Gastroesophageal sphincter (tissue), 4 donors: ENCODE measurements around the gene IL22RA1. TPM values are rescaled to one million over a fixed set of nuclear protein-coding genes. Genes with fewer than 3 reads are reported as not detected.

Experiments
- ATAC-seq: fragments of 150-250 bp; one replicate; pipeline ENCODE4 v1.9.1; 2016; ENCODE audit warnings: mild to moderate bottlenecking, moderate library complexity
- H3K27ac ChIP-seq, 4 donors: fragments of 200-600 bp; sonication (generic) in 3 of 4; 1 replicate in 3 of 4; 2 replicates in 1 of 4; pipeline ENCODE4 v1.5.1; 2016 to 2019
- H3K27me3 ChIP-seq: fragments of 200-600 bp; sonication (generic); one replicate; pipeline ENCODE4 v1.5.1; 2019
- H3K36me3 ChIP-seq, 2 donors: fragments of 200-600 bp; sonication (generic); one replicate each; pipeline ENCODE4 v1.5.1; 2019; ENCODE audit warnings: control low read depth in 1 of 2
- H3K4me1 ChIP-seq, 3 donors: fragments of 200-600 bp; sonication (generic); 1 replicate in 2 of 3; 2 replicates in 1 of 3; pipeline ENCODE4 v1.5.1; 2016 to 2019; ENCODE audit warnings: control low read depth in 2 of 3
- H3K4me3 ChIP-seq, 2 donors: fragments of 200-600 bp; sonication (generic); one replicate each; pipeline ENCODE4 v1.5.1; 2019; ENCODE audit warnings: mild to moderate bottlenecking in 1 of 2, moderate library complexity in 1 of 2
- H3K9me3 ChIP-seq, 3 donors: fragments of 200-600 bp; sonication (generic); one replicate each; pipeline ENCODE4 v1.5.1; 2017 to 2019; ENCODE audit warnings: control low read depth in 2 of 3
- CTCF ChIP-seq, 4 experiments: fragments of 200-600 bp in 2 of 4; fragments of 450-650 bp in 2 of 4; sonication (generic) in 1 of 4; IDR thresholded peaks; one replicate each; pipeline ENCODE4 v1.5.1; 2017 to 2019; ENCODE audit warnings: antibody characterized with exemption in 4 of 4, mild to moderate bottlenecking in 2 of 4, moderate library complexity in 2 of 4
- EP300 ChIP-seq: sonication (generic); formaldehyde crosslinking; IDR thresholded peaks from one replicate; pipeline ENCODE4 v1.6.1; 2017; ENCODE audit warnings: antibody characterized with exemption, mild to moderate bottlenecking
- POLR2A ChIP-seq, 2 donors: fragments of 450-650 bp; IDR thresholded peaks; one replicate each; pipeline ENCODE4 v1.6.1; 2017; ENCODE audit warnings: antibody characterized with exemption in 2 of 2, mild to moderate bottlenecking in 2 of 2, moderate library complexity in 1 of 2
- POLR2AphosphoS5 ChIP-seq: sonication (generic); formaldehyde crosslinking; IDR thresholded peaks from one replicate; pipeline ENCODE4 v1.6.1; 2017; ENCODE audit warnings: antibody characterized with exemption
- WGBS, 2 donors: methylation state at CpG; one replicate each; pipeline ENCODE4 v1.1.5; 2018; ENCODE audit warnings: low coverage in 1 of 2; 5-methylcytosine and 5-hydroxymethylcytosine counted together
- total RNA-seq, 4 donors: library from RNA; depleted of rRNA; stranded (reverse); fragments of >200 nt; gene quantifications; one replicate each; pipeline ENCODE4 v1.1.0, GENCODE V29; 2016

IL22RA1 gene
- total RNA-seq, 4 donors from 2014 or later, result 0.57 to 0.58 TPM; not detected in 2

GRCh38 chr1:24121406-24121805 is 21.5 kb downstream of the IL22RA1 start:
- 81 to 91% methylated on average over 6 to 9 of the region's 14 CpGs for WGBS, 2 donors
- TF ChIP-seq POLR2AphosphoS5, result no peak
- no peak for TF ChIP-seq CTCF (IDR thresholded peaks at IDR 0.05)
- no peak for TF ChIP-seq EP300
- no peak for TF ChIP-seq POLR2A (IDR thresholded peaks at IDR 0.05)
- Histone ChIP-seq H3K4me3 (no peak overlapping the region), H3K36me3 (no peaks in the 10 kb centered on the region), H3K9me3 (no peaks in the 10 kb centered on the region), H3K27ac (no peak overlapping the region), H3K27me3 (peaks cover 6% of the 10 kb centered on the region), H3K4me1 (peaks cover 0 to 14% (median 8%) of the 10 kb centered on the region in 3 donors)
- ATAC-seq, result no peak

GRCh38 chr1:24120965-24121364 is 22.0 kb downstream of the IL22RA1 start:
- H3K36me3 ChIP-seq, result no peaks in the 10 kb centered on the region
- no peak for TF ChIP-seq CTCF (IDR thresholded peaks at IDR 0.05)
- no peak for TF ChIP-seq EP300
- TF ChIP-seq POLR2AphosphoS5, result no peak
- TF ChIP-seq POLR2A (IDR thresholded peaks at IDR 0.05), result no peak
- no CpG with 5 or more reads among the region's 3 CpGs for WGBS, 2 donors
- no peaks in the 10 kb centered on the region for H3K9me3 ChIP-seq
- H3K27ac ChIP-seq, result no peak overlapping the region
- H3K27me3 ChIP-seq, result peaks cover 6% of the 10 kb centered on the region
- ATAC-seq, result no peak
- H3K4me3 ChIP-seq, result no peak overlapping the region
- H3K4me1 ChIP-seq, result peaks cover 0 to 14% (median 8%) of the 10 kb centered on the region in 3 donors

GRCh38 chr1:24119859-24120756 is 22.8 kb downstream of the IL22RA1 start:
- Histone ChIP-seq H3K9me3 (no peaks in the 10 kb centered on the region), H3K4me1 (peaks cover 0 to 14% (median 8%) of the 10 kb centered on the region in 3 donors), H3K27me3 (peaks cover 6% of the 10 kb centered on the region), H3K4me3 (no peak overlapping the region), H3K27ac (no peak overlapping the region), H3K36me3 (no peaks in the 10 kb centered on the region)
- peak; percentile 57 for ATAC-seq
- no peak for TF ChIP-seq POLR2AphosphoS5
- TF ChIP-seq POLR2A (IDR thresholded peaks at IDR 0.05), result no peak
- no peak for TF ChIP-seq CTCF (IDR thresholded peaks at IDR 0.05)
- TF ChIP-seq EP300, result no peak
- 35 to 50% methylated on average over 4 to 9 of the region's 17 CpGs for WGBS, 2 donors

GRCh38 chr1:24119489-24119858 is 23.5 kb downstream of the IL22RA1 start:
- Histone ChIP-seq H3K27me3 (peaks cover 6% of the 10 kb centered on the region), H3K4me1 (peaks cover 0 to 14% (median 8%) of the 10 kb centered on the region in 3 donors), H3K9me3 (no peaks in the 10 kb centered on the region), H3K27ac (no peak overlapping the region), H3K36me3 (no peaks in the 10 kb centered on the region), H3K4me3 (no peak overlapping the region)
- TF ChIP-seq POLR2AphosphoS5, result no peak
- no peak for TF ChIP-seq CTCF (IDR thresholded peaks at IDR 0.05)
- no peak for TF ChIP-seq EP300
- no peak for TF ChIP-seq POLR2A (IDR thresholded peaks at IDR 0.05)
- 68 to 74% methylated on average over 2 to 4 of the region's 5 CpGs for WGBS, 2 donors
- no peak for ATAC-seq
